ENCODE measurements around the gene HIRA. TPM values are rescaled to one million over a fixed set of nuclear protein-coding genes. Genes with fewer than 3 reads are reported as not detected.

Gene HIRA
- total RNA-seq, 2 experiments from 2014 or later: 31.2 to 55.7 TPM

DNA sequence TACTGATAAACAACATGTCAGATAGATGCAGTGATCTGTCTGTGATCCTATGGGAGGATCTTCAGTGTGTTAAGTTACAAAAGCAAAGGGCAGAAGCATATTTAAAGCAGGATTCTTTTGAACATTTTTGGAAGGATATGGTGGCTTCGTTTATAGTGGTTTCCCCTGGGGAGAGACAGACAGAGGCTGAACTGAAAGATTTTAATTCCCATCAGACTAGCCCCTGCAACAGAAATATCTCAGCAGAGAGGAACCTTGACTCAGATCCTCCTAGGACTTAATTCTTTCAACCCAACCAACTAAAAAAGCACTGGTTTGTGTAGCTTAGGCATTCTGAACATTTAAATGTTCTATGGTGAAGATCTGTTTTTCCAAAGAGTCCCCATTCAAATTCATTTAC, 145.7 kb downstream of the HIRA start:
- BruUV-seq (replicated peaks): no TSS peak
- intact Hi-C loops (cut with micrococcal nuclease; ENCODE audit: unreplicated experiment): no loop called here
- POLR2A ChIA-PET: interaction anchor here (1.4 kb wide), 1 partner anchor 11 kb away, joined by 3 read pairs; no protein-coding TSS in a partner anchor

More for the DNA sequence above, 145.7 kb downstream of the HIRA start:
- TF ChIP-seq CTCF (conservative IDR thresholded peaks at IDR 0.05; ENCODE audit: low read length) (no peak), EZH2phosphoT487 (IDR thresholded peaks at IDR 0.05; ENCODE audit: borderline replicate concordance, low read depth, low read length) (no peak)
- Histone ChIP-seq H4K20me1 (ENCODE audit: insufficient read depth, low read length) (no peaks in the 10 kb centered on the region), H3K4me3 (ENCODE audit: low read depth, low read length, poor library complexity, severe bottlenecking) (no peak overlapping the region), H2AFZ (ENCODE audit: low read length) (no peak overlapping the region), H3K4me1 (ENCODE audit: insufficient read depth, low read length, poor library complexity, severe bottlenecking) (peaks cover under 1% of the 10 kb centered on the region), H3K9me2 (ENCODE audit: insufficient read depth, low read length) (no peaks in the 10 kb centered on the region), H3K79me2 (ENCODE audit: insufficient read depth, low read depth, low read length) (no peaks in the 10 kb centered on the region), H3K36me3 (ENCODE audit: insufficient read depth, low read length) (no peaks in the 10 kb centered on the region), H3K9me3 (ENCODE audit: low read length) (no peaks in the 10 kb centered on the region), H3K27ac (ENCODE audit: low read depth, low read length, poor library complexity, severe bottlenecking) (no peak overlapping the region), H3K4me2 (ENCODE audit: low read length) (no peak overlapping the region)
- CTCF ChIA-PET (ENCODE audit: unreplicated experiment): no interaction called here
- no peak for DNase-seq (ENCODE audit: low spot score)

Small RNA genes within 50 kb of the gene (small RNA-seq; reads per million reads assigned to genes)
- not detected for gene RN7SL168P

Other genes with a start within 250 kb of the HIRA start
- gene CLTCL1, start 140.0 kb downstream of the HIRA start, total RNA-seq (2014; rRNA removed; shearing (Covaris generic)): 0.31 and 0.44 TPM in 2 replicates
- 0.99 and 1.0 TPM in 2 replicates for gene CLTCL1, start 140.0 kb downstream of the HIRA start, total RNA-seq (2022)
- gene MRPL40, start 812 bp upstream of the HIRA start, total RNA-seq (2014; rRNA removed; shearing (Covaris generic)): 38.5 and 46.3 TPM in 2 replicates
- 40.0 and 45.6 TPM in 2 replicates for gene MRPL40, start 812 bp upstream of the HIRA start, total RNA-seq (2022)
- 64.8 and 70.4 TPM in 2 replicates for gene C22orf39, start 16.0 kb upstream of the HIRA start, total RNA-seq (2014; rRNA removed; shearing (Covaris generic))
- gene C22orf39, start 16.0 kb upstream of the HIRA start, total RNA-seq (2022): 52.1 and 56.3 TPM in 2 replicates
- 52.8 and 70.8 TPM in 2 replicates for gene UFD1, start 47.5 kb upstream of the HIRA start, total RNA-seq (2014; rRNA removed; shearing (Covaris generic))
- 60.1 and 62.5 TPM in 2 replicates for gene UFD1, start 47.5 kb upstream of the HIRA start, total RNA-seq (2022)
- 80.2 and 90.9 TPM in 2 replicates for gene CDC45, start 48.2 kb upstream of the HIRA start, total RNA-seq (2014; rRNA removed; shearing (Covaris generic))
- 83.0 and 97.1 TPM in 2 replicates for gene CDC45, start 48.2 kb upstream of the HIRA start, total RNA-seq (2022)
- gene CLDN5, start 92.7 kb upstream of the HIRA start, total RNA-seq (2014; rRNA removed; shearing (Covaris generic)): not detected in 2 replicates
- gene CLDN5, start 92.7 kb upstream of the HIRA start, total RNA-seq (2022): not detected in 2 replicates

Data from OCI-LY7 (cell line).